Loucy (cell line): ENCODE data around the gene CD160.

ENCODE experiments used
- H2AFZ ChIP-seq: fragments of 200-600 bp; sonication (generic); 2 replicates; pipeline ENCODE4 v1.6.0; 2016; ENCODE audit warnings: antibody characterized with exemption, mild to moderate bottlenecking, low read length, moderate library complexity
- H3F3A ChIP-seq: fragments of 200-600 bp; 2 replicates; pipeline ENCODE4 v1.6.0; 2016; ENCODE audit warnings: antibody characterized with exemption, low read depth, mild to moderate bottlenecking
- H3K27me3 ChIP-seq: fragments of 200-600 bp; sonication (generic); 2 replicates; pipeline ENCODE4 v1.6.1; 2014; ENCODE audit warnings: low read length, mild to moderate bottlenecking; ENCODE audit not compliant: insufficient read depth, poor library complexity, severe bottlenecking
- H3K36me3 ChIP-seq: fragments of 200-600 bp; sonication (generic); 2 replicates; pipeline ENCODE4 v1.6.1; 2016; ENCODE audit warnings: low read length; ENCODE audit not compliant: insufficient read depth
- H3K4me1 ChIP-seq: fragments of 200-600 bp; sonication (generic); 2 replicates; pipeline ENCODE4 v1.5.1; 2014; ENCODE audit warnings: low read length, mild to moderate bottlenecking; ENCODE audit not compliant: insufficient read depth, poor library complexity, severe bottlenecking
- H3K4me2 ChIP-seq: fragments of 200-600 bp; sonication (generic); 2 replicates; pipeline ENCODE4 v1.6.0; 2014; ENCODE audit warnings: antibody characterized with exemption, low read length, low read depth, mild to moderate bottlenecking; ENCODE audit not compliant: poor library complexity, severe bottlenecking
- H3K4me3 ChIP-seq: fragments of 200-600 bp; sonication (generic); 2 replicates; pipeline ENCODE4 v1.5.1; 2014; ENCODE audit warnings: low read length, mild to moderate bottlenecking, mixed read lengths; ENCODE audit not compliant: poor library complexity, severe bottlenecking
- H3K79me2 ChIP-seq: fragments of 200-600 bp; sonication (generic); 2 replicates; pipeline ENCODE4 v1.6.1; 2014; ENCODE audit warnings: low read length; ENCODE audit not compliant: insufficient read depth
- H3K9ac ChIP-seq: fragments of 200-600 bp; sonication (generic); 2 replicates; pipeline ENCODE4 v1.6.0; 2014; ENCODE audit warnings: mild to moderate bottlenecking, low read depth, low read length, moderate library complexity; ENCODE audit not compliant: poor library complexity, severe bottlenecking
- H3K9me2 ChIP-seq: fragments of 200-600 bp; sonication (generic); replicated peaks from 2 replicates; pipeline ENCODE4 v1.6.1; 2016; ENCODE audit warnings: low read depth, low read length, mixed read lengths
- H3K9me3 ChIP-seq: fragments of 200-600 bp; sonication (generic); 2 replicates; pipeline ENCODE4 v1.6.1; 2014; ENCODE audit warnings: mild to moderate bottlenecking, antibody characterized with exemption, low read length, low read depth; ENCODE audit not compliant: insufficient read depth
- H4K20me1 ChIP-seq: fragments of 200-600 bp; sonication (generic); 2 replicates; pipeline ENCODE4 v1.6.0; 2014; ENCODE audit warnings: antibody characterized with exemption, low read length, mild to moderate bottlenecking; ENCODE audit not compliant: insufficient read depth, poor library complexity, severe bottlenecking
- EZH2phosphoT487 ChIP-seq: fragments of 200-600 bp; IDR thresholded peaks from 2 replicates; pipeline ENCODE4 v1.6.1; 2018; ENCODE audit warnings: antibody characterized with exemption, mild to moderate bottlenecking, moderate library complexity, borderline replicate concordance
- TF ChIP-seq, protein P1 (sequence below): fragments of 200-600 bp; sonication (generic); conservative IDR thresholded peaks from 2 replicates; pipeline ENCODE4 v1.5.1; 2014; ENCODE audit warnings: mild to moderate bottlenecking, antibody characterized with exemption, low read length

Gene CD160

DNA sequence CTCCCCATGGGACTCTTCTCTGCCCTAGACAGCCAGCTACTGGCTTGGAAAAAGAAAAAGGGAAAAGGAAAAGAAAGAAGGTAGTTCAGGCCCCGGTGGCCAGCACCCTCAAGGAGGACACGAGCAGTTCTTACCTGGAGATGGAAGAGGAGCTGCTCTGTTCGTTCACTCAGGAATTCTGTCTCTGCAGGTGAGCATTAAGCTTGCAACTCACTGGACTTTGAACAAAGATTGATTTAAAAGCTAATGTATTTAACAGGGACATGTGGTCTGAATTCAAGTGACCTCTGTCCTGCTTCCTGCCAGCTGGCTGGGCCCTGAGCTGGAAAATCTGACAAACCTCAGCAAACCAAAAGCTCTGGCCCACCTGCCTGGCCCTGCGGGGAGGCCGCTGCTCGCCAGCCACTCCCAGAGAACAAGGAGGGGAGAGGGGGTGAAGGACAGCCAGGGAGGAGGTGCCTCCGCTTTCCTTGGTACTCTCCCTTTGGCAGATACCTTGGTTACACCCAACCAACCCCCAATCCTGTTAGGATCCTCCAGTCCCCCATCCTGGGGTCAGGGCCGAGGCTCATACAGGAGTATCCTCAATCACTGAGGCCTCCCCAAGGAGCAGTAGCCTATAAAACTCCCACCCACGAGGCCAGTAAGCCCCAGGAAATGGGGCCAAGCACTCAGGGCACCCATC, 12.0 kb upstream of the CD160 start, which contains the start of gene PDZK1:
TSS of gene PDZK1 (minus strand) at position 186 of the 685 bp plus-strand sequence. CDS start 19,347 bp downstream, outside the sequence.
- no peaks in the 10 kb centered on the region for H3K27me3 ChIP-seq
- H4K20me1 ChIP-seq, result no peaks in the 10 kb centered on the region
- H3F3A ChIP-seq, result no peaks in the 10 kb centered on the region
- H3K79me2 ChIP-seq, result no peaks in the 10 kb centered on the region
- H2AFZ ChIP-seq, result no peak within 1 kb of the TSS
- H3K4me3 ChIP-seq, result no peak within 1 kb of the TSS
- no peaks in the 10 kb centered on the region for H3K9me2 ChIP-seq
- H3K9ac ChIP-seq, result no peak within 1 kb of the TSS
- no peak for TF ChIP-seq EZH2phosphoT487
- TF ChIP-seq, protein P1, sequence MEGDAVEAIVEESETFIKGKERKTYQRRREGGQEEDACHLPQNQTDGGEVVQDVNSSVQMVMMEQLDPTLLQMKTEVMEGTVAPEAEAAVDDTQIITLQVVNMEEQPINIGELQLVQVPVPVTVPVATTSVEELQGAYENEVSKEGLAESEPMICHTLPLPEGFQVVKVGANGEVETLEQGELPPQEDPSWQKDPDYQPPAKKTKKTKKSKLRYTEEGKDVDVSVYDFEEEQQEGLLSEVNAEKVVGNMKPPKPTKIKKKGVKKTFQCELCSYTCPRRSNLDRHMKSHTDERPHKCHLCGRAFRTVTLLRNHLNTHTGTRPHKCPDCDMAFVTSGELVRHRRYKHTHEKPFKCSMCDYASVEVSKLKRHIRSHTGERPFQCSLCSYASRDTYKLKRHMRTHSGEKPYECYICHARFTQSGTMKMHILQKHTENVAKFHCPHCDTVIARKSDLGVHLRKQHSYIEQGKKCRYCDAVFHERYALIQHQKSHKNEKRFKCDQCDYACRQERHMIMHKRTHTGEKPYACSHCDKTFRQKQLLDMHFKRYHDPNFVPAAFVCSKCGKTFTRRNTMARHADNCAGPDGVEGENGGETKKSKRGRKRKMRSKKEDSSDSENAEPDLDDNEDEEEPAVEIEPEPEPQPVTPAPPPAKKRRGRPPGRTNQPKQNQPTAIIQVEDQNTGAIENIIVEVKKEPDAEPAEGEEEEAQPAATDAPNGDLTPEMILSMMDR, result no peak
- peaks cover 4% of the 10 kb centered on the region for H3K4me1 ChIP-seq
- H3K9me3 ChIP-seq, result no peaks in the 10 kb centered on the region
- H3K4me2 ChIP-seq, result no peak within 1 kb of the TSS
- no peaks in the 10 kb centered on the region for H3K36me3 ChIP-seq

DNA sequence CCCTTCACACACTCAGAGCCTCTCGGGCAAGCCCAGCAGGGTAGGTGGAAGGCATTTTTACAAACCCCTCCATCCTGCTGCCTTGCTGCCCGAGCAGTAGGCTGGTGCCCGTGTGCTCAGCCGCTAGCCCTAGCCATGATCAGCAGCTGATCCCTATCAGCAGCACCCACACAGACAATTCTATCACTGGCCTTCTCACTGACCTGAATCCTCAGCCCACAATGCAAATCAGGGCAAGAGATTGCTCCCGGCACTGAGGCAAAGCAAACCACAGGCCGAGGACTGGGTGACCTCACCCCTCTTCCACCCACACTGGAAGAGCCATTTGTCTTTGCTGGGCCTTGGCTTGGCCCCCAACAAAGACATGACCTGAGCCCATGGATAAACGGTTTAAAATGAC, 11.2 kb upstream of the CD160 start:
- Histone ChIP-seq H3F3A (no peaks in the 10 kb centered on the region), H3K4me2 (no peak overlapping the region), H3K4me3 (no peak overlapping the region), H4K20me1 (no peaks in the 10 kb centered on the region), H2AFZ (no peak overlapping the region), H3K4me1 (peaks cover 4% of the 10 kb centered on the region), H3K36me3 (no peaks in the 10 kb centered on the region), H3K27me3 (no peaks in the 10 kb centered on the region), H3K9ac (no peak overlapping the region), H3K9me3 (no peaks in the 10 kb centered on the region), H3K9me2 (no peaks in the 10 kb centered on the region), H3K79me2 (no peaks in the 10 kb centered on the region)
- TF ChIP-seq, protein P1, result no peak
- no peak for TF ChIP-seq EZH2phosphoT487

DNA sequence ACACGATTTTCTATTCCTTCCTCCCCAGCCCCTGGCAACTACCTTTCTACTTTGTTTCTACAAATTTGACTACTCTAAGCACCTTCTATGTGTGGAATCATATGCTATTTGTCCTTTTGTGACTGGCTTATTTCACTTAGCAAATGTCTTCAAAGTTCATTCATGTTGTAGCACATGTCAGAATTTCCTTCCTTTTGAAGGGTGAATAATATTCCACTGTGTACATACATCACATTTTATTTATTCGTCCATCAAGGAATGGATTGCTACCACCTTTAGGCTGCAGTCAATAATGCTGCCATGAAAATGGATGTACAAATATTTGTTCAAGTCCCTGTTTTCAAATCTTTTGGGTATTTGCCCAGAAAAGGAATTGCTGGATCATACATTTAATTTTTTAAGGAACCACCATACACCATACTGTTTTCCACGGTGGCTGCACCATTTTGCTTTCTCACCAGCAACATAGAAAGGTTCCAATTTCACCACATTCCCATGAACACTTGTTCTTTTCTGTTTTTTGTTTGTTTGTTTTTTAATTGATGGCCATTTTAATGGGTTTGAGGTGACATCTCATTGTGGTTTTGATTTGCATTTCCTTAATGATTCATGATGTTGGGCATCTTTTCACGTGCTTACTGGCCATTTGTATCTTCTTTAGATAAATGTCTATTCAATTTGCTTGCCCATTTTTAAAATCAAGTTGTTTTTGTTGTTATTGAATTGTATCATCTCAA, 8.8 kb upstream of the CD160 start:
- H3K36me3 ChIP-seq, result no peaks in the 10 kb centered on the region
- no peak overlapping the region for H2AFZ ChIP-seq
- no peak overlapping the region for H3K4me3 ChIP-seq
- H3F3A ChIP-seq, result no peaks in the 10 kb centered on the region
- H3K4me2 ChIP-seq, result no peak overlapping the region
- no peaks in the 10 kb centered on the region for H3K79me2 ChIP-seq
- H3K9me3 ChIP-seq, result no peaks in the 10 kb centered on the region
- TF ChIP-seq, protein P1, result no peak
- TF ChIP-seq EZH2phosphoT487, result no peak
- H3K4me1 ChIP-seq, result peaks cover 4% of the 10 kb centered on the region
- H3K27me3 ChIP-seq, result no peaks in the 10 kb centered on the region
- no peak overlapping the region for H3K9ac ChIP-seq
- no peaks in the 10 kb centered on the region for H4K20me1 ChIP-seq
- H3K9me2 ChIP-seq, result no peaks in the 10 kb centered on the region
